GM19467 (cell line): Measurements from ENCODE around the gene C6orf120.
A peak's percentile ranks its signal among the peaks of the same experiment; 100 is the strongest.

Experiments
- ATAC-seq: cut with Tn5 transposase; IDR thresholded peaks from one replicate; pipeline ENCODE4 v1.9.1; 2021; ENCODE audit warnings: mild to moderate bottlenecking, moderate library complexity; ENCODE audit not compliant: unreplicated experiment

C6orf120 gene

GRCh38 chr6:169701954-169702839, at the start of gene C6orf120, which contains the start of gene WDR27:
Gene C6orf120 (plus strand): TSS chr6:169702126. CDS start chr6:169702460, 334 bp downstream.
Gene WDR27 (minus strand): TSS chr6:169702029. CDS start chr6:169689005, 13,024 bp downstream.
- ATAC-seq = peak; percentile 96

GRCh38 chr6:169652896-169653295, 49.0 kb upstream of the C6orf120 start:
- ATAC-seq = no peak

- ATAC-seq = no peak
Observed at GRCh38 chr6:169653691-169654090, 48.2 kb upstream of the C6orf120 start.

GRCh38 chr6:169654598-169655391, 47.1 kb upstream of the C6orf120 start:
- peak; percentile 80 for ATAC-seq

- no peak for ATAC-seq
Observed at GRCh38 chr6:169656546-169657283, 45.2 kb upstream of the C6orf120 start.

- ATAC-seq = no peak
Observed at GRCh38 chr6:169657284-169657610, 44.7 kb upstream of the C6orf120 start.

GRCh38 chr6:169659820-169660610, 41.9 kb upstream of the C6orf120 start:
- no peak for ATAC-seq

- no peak for ATAC-seq
Observed at GRCh38 chr6:169660751-169661390, 41.1 kb upstream of the C6orf120 start.

- no peak for ATAC-seq
Observed at GRCh38 chr6:169661391-169661756, 40.6 kb upstream of the C6orf120 start.

GRCh38 chr6:169663468-169663867, 38.5 kb upstream of the C6orf120 start:
- no peak for ATAC-seq

GRCh38 chr6:169664227-169664626, 37.7 kb upstream of the C6orf120 start:
- ATAC-seq = no peak

- ATAC-seq = no peak
Observed at GRCh38 chr6:169665289-169665688, 36.6 kb upstream of the C6orf120 start.

GRCh38 chr6:169666441-169666840, 35.5 kb upstream of the C6orf120 start:
- ATAC-seq = no peak

GRCh38 chr6:169667716-169668115, 34.2 kb upstream of the C6orf120 start:
- ATAC-seq = no peak

- no peak for ATAC-seq
Observed at GRCh38 chr6:169668203-169668847, 33.6 kb upstream of the C6orf120 start.

GRCh38 chr6:169669147-169669546, 32.8 kb upstream of the C6orf120 start:
- ATAC-seq = no peak

GRCh38 chr6:169669889-169670288, 32.0 kb upstream of the C6orf120 start:
- ATAC-seq = no peak

GRCh38 chr6:169671563-169671962, 30.4 kb upstream of the C6orf120 start:
- ATAC-seq = no peak

- no peak for ATAC-seq
Observed at GRCh38 chr6:169675011-169675410, 26.9 kb upstream of the C6orf120 start.
